Endodermal cell (in vitro differentiated cells): ENCODE results near the gene PEX19. TPM values are rescaled to one million over a fixed set of nuclear protein-coding genes. Genes with fewer than 3 reads are reported as not detected.

Source experiments
- DNase-seq: peaks from one replicate; pipeline ENCODE4 v3.0.0-alpha.2; 2017
- H3K27ac ChIP-seq: 2 replicates; pipeline ENCODE4 v1.5.1; 2013; ENCODE audit warnings: mild to moderate bottlenecking, low read depth, low read length, moderate library complexity
- H3K27me3 ChIP-seq: 2 replicates; pipeline ENCODE4 v1.6.1; 2013; ENCODE audit warnings: mild to moderate bottlenecking, low read length, moderate library complexity; ENCODE audit not compliant: insufficient read depth, control insufficient read depth, poor library complexity, severe bottlenecking
- H3K36me3 ChIP-seq: 2 replicates; pipeline ENCODE4 v1.7.0; 2013; ENCODE audit warnings: mild to moderate bottlenecking, low read length, moderate library complexity; ENCODE audit not compliant: control insufficient read depth, insufficient read depth
- H3K4me1 ChIP-seq: one replicate; pipeline ENCODE4 v1.7.0; 2013; ENCODE audit warnings: low read length; ENCODE audit not compliant: control insufficient read depth, insufficient read depth
- H3K4me3 ChIP-seq: 2 replicates; pipeline ENCODE4 v1.5.1; 2013; ENCODE audit warnings: mild to moderate bottlenecking, low read length, moderate library complexity
- H3K9ac ChIP-seq: 2 replicates; pipeline ENCODE4 v1.6.1; 2013; ENCODE audit warnings: mild to moderate bottlenecking, low read length, moderate library complexity; ENCODE audit not compliant: poor library complexity, severe bottlenecking; ENCODE audit errors: extremely low read depth
- H3K9me3 ChIP-seq: 2 replicates; pipeline ENCODE4 v1.6.1; 2013; ENCODE audit warnings: mild to moderate bottlenecking, low read length, moderate library complexity; ENCODE audit not compliant: control insufficient read depth
- H3K27ac Mint-ChIP-seq: 2 replicates; pipeline ENCODE4 v1.8.0; 2020; ENCODE audit warnings: mixed read lengths
- H3K27me3 Mint-ChIP-seq: 2 replicates; pipeline ENCODE4 v1.8.0; 2021; ENCODE audit warnings: mild to moderate bottlenecking, mixed read lengths; ENCODE audit not compliant: insufficient read depth
- H3K36me3 Mint-ChIP-seq: 2 replicates; pipeline ENCODE4 v1.8.0; 2020; ENCODE audit warnings: low read depth, mixed read lengths
- H3K4me1 Mint-ChIP-seq: 2 replicates; pipeline ENCODE4 v1.8.0; 2020; ENCODE audit warnings: mixed read lengths
- H3K4me3 Mint-ChIP-seq: 2 replicates; pipeline ENCODE4 v1.8.0; 2020; ENCODE audit warnings: mild to moderate bottlenecking, moderate library complexity, mixed read lengths
- H3K9me3 Mint-ChIP-seq: 2 replicates; pipeline ENCODE4 v1.8.0; 2020; ENCODE audit warnings: mild to moderate bottlenecking, mixed read lengths
- CTCF ChIP-seq: fragments of 200-600 bp; sonication (generic); conservative IDR thresholded peaks from 2 replicates; pipeline ENCODE4 v1.5.0; 2021; ENCODE audit warnings: antibody characterized with exemption, mild to moderate bottlenecking
- WGBS, 2 experiments: methylation state at CpG; one replicate each; pipeline versions ENCODE4 v1.1.5 to v1.1.7; 2013; ENCODE audit warnings: missing lambda C conversion rate in 2 of 2, mixed read lengths in 1 of 2; ENCODE audit not compliant: insufficient coverage in 1 of 2, insufficient read length in 1 of 2; 5-methylcytosine and 5-hydroxymethylcytosine counted together
- total RNA-seq, 2 donors: library from RNA; stranded (reverse); fragmentation: NEBNext Ultra II Directional in 1 of 2; extraction: Animal tissue kit (Norgen Biotek cat#: 25700) in 1 of 2; gene quantifications; 2 replicates in 1 of 2; 3 replicates in 1 of 2; pipeline ENCODE4 v1.2.1, GENCODE V29; 2021

Gene PEX19
- total RNA-seq, 2 donors from 2014 or later: 94.7 to 102 TPM

- no peak for DNase-seq
- peaks cover 13% of the 10 kb centered on the region for H3K4me1 Mint-ChIP-seq
- H3K27me3 Mint-ChIP-seq: no peaks in the 10 kb centered on the region
- no peak overlapping the region for H3K4me3 Mint-ChIP-seq
- no peak overlapping the region for H3K27ac ChIP-seq
- 90% methylated on average over 1 of the region's 1 CpG; no CpG with 5 or more reads in 1 of the 2 experiments for WGBS, 2 experiments
- peaks cover 42% of the 10 kb centered on the region for H3K36me3 ChIP-seq
- no peaks in the 10 kb centered on the region for H3K9me3 Mint-ChIP-seq
- no peak overlapping the region for H3K9ac ChIP-seq
- no peaks in the 10 kb centered on the region for H3K4me1 ChIP-seq
- peaks cover 39% of the 10 kb centered on the region for H3K36me3 Mint-ChIP-seq
- no peak overlapping the region for H3K4me3 ChIP-seq
- H3K27me3 ChIP-seq: no peaks in the 10 kb centered on the region
- H3K27ac Mint-ChIP-seq: peak overlapping the region; percentile 23
- no peak for TF ChIP-seq CTCF
- H3K9me3 ChIP-seq: no peaks in the 10 kb centered on the region
Observed at GRCh38 chr1:160245434-160245833, 39.5 kb downstream of the PEX19 start.

GRCh38 chr1:160244209-160244608 is 40.7 kb downstream of the PEX19 start:
- 96% methylated on average over 1 of the region's 1 CpG; no CpG with 5 or more reads in 1 of the 2 experiments for WGBS, 2 experiments
- Histone ChIP-seq H3K27me3 (no peaks in the 10 kb centered on the region), H3K27ac (no peak overlapping the region), H3K9me3 (no peaks in the 10 kb centered on the region), H3K4me3 (no peak overlapping the region), H3K36me3 (peaks cover 43% of the 10 kb centered on the region), H3K4me1 (no peaks in the 10 kb centered on the region), H3K9ac (no peak overlapping the region)
- no peak overlapping the region for H3K27ac Mint-ChIP-seq
- peaks cover 13% of the 10 kb centered on the region for H3K4me1 Mint-ChIP-seq
- no peaks in the 10 kb centered on the region for H3K27me3 Mint-ChIP-seq
- no peak for TF ChIP-seq CTCF
- H3K9me3 Mint-ChIP-seq: no peaks in the 10 kb centered on the region
- H3K36me3 Mint-ChIP-seq: peaks cover 45% of the 10 kb centered on the region
- no peak overlapping the region for H3K4me3 Mint-ChIP-seq
- DNase-seq: no peak

DNA sequence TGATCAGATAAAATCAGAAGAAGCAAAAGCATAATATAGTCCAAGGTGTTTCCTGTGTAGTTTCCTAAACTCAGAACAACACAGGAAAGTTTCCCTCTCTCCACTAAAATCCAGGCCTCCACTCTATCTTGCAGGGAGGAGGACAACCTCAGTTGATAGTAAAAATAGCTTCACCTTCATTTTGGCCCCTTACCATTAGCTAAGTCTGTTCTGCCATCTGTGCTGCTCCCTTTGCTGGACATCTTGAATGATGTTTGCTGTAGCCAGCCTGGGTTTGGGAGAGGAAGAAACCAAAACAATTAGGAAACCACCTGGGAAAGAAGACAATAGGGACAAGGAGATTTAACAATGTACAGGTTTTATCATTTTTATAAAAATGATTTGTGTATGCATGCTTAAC is 41.2 kb downstream of the PEX19 start:
- Histone ChIP-seq H3K4me1 (no peaks in the 10 kb centered on the region), H3K9me3 (no peaks in the 10 kb centered on the region), H3K9ac (no peak overlapping the region), H3K27ac (no peak overlapping the region), H3K36me3 (peaks cover 46% of the 10 kb centered on the region), H3K27me3 (no peaks in the 10 kb centered on the region), H3K4me3 (no peak overlapping the region)
- peaks cover 13% of the 10 kb centered on the region for H3K4me1 Mint-ChIP-seq
- peaks cover 50% of the 10 kb centered on the region for H3K36me3 Mint-ChIP-seq
- no peak for TF ChIP-seq CTCF
- H3K27me3 Mint-ChIP-seq: no peaks in the 10 kb centered on the region
- no peaks in the 10 kb centered on the region for H3K9me3 Mint-ChIP-seq
- H3K4me3 Mint-ChIP-seq: no peak overlapping the region
- DNase-seq: no peak
- no peak overlapping the region for H3K27ac Mint-ChIP-seq
